ENCODE measurements around the gene PRKG1. TPM values are rescaled to one million over a fixed set of nuclear protein-coding genes. Genes with fewer than 3 reads are reported as not detected.

The PRKG1 gene
- 1 to 10 TPM; 1.2 to 6.5 (median 2.7) TPM for total RNA-seq

- Histone ChIP-seq H3K4me3 (peak within 1 kb of the TSS; percentile 52), H3K27ac (peak within 1 kb of the TSS; percentile 75), H3K9me3 (no peaks in the 10 kb centered on the region), H3K27me3 (peaks cover 43% of the 10 kb centered on the region), H3K4me1 (peaks cover 20% of the 10 kb centered on the region), H3K36me3 (no peaks in the 10 kb centered on the region)
- peak; percentile 87 to 91 for DNase-seq (ENCODE audit: low spot score in 2 of 2)
- under 1% methylated on average over 38 of the region's 59 CpGs for WGBS
- no peak for TF ChIP-seq CTCF (IDR thresholded peaks at IDR 0.05)
- no peak for TF ChIP-seq POLR2AphosphoS5 (IDR thresholded peaks at IDR 0.05)
- no peak for TF ChIP-seq EP300 (IDR thresholded peaks at IDR 0.05)
- no peak for TF ChIP-seq POLR2A (IDR thresholded peaks at IDR 0.05)
Measured at GRCh38 chr10:51074238-51075028, at the start of gene PRKG1. Gene PRKG1 (plus strand): TSS chr10:51074487.

GRCh38 chr10:51028420-51028819 lies 45.9 kb upstream of the PRKG1 start:
- no peak for DNase-seq (ENCODE audit: low spot score in 2 of 2)
- Histone ChIP-seq H3K27me3 (no peaks in the 10 kb centered on the region), H3K4me1 (peaks cover 8% of the 10 kb centered on the region), H3K9me3 (no peaks in the 10 kb centered on the region), H3K36me3 (no peaks in the 10 kb centered on the region), H3K4me3 (no peak overlapping the region), H3K27ac (peak overlapping the region; percentile 73)
- TF ChIP-seq POLR2AphosphoS5 (IDR thresholded peaks at IDR 0.05), result no peak
- TF ChIP-seq POLR2A (IDR thresholded peaks at IDR 0.05), result no peak
- no peak for TF ChIP-seq EP300 (IDR thresholded peaks at IDR 0.05)
- TF ChIP-seq CTCF (IDR thresholded peaks at IDR 0.05), result no peak

GRCh38 chr10:51029172-51029641 lies 45.1 kb upstream of the PRKG1 start:
- H3K36me3 ChIP-seq, result no peaks in the 10 kb centered on the region
- H3K27me3 ChIP-seq, result no peaks in the 10 kb centered on the region
- no peak for TF ChIP-seq EP300 (IDR thresholded peaks at IDR 0.05)
- TF ChIP-seq CTCF (IDR thresholded peaks at IDR 0.05), result no peak
- no peak for TF ChIP-seq POLR2AphosphoS5 (IDR thresholded peaks at IDR 0.05)
- no peak for TF ChIP-seq POLR2A (IDR thresholded peaks at IDR 0.05)
- peak overlapping the region; percentile 73 for H3K27ac ChIP-seq
- DNase-seq (ENCODE audit: low spot score in 2 of 2), result no peak
- H3K4me1 ChIP-seq, result peaks cover 8% of the 10 kb centered on the region
- 36% methylated on average over 2 of the region's 2 CpGs for WGBS
- H3K9me3 ChIP-seq, result no peaks in the 10 kb centered on the region
- H3K4me3 ChIP-seq, result no peak overlapping the region

- Histone ChIP-seq H3K36me3 (no peaks in the 10 kb centered on the region), H3K4me3 (no peak overlapping the region), H3K4me1 (peaks cover 8% of the 10 kb centered on the region), H3K27me3 (no peaks in the 10 kb centered on the region), H3K27ac (peak overlapping the region; percentile 54), H3K9me3 (no peaks in the 10 kb centered on the region)
- TF ChIP-seq CTCF (IDR thresholded peaks at IDR 0.05) (no peak), POLR2A (IDR thresholded peaks at IDR 0.05) (no peak), POLR2AphosphoS5 (IDR thresholded peaks at IDR 0.05) (no peak), EP300 (IDR thresholded peaks at IDR 0.05) (no peak)
- WGBS, result 70% methylated on average over 2 of the region's 2 CpGs
- no peak for DNase-seq (ENCODE audit: low spot score in 2 of 2)
Measured at GRCh38 chr10:51030480-51030879, 43.8 kb upstream of the PRKG1 start.

- H3K4me3 ChIP-seq, result no peak overlapping the region
- H3K27me3 ChIP-seq, result no peaks in the 10 kb centered on the region
- H3K36me3 ChIP-seq, result no peaks in the 10 kb centered on the region
- H3K4me1 ChIP-seq, result peaks cover 8% of the 10 kb centered on the region
- no peak for TF ChIP-seq EP300 (IDR thresholded peaks at IDR 0.05)
- no peak for TF ChIP-seq POLR2A (IDR thresholded peaks at IDR 0.05)
- no peak for TF ChIP-seq CTCF (IDR thresholded peaks at IDR 0.05)
- TF ChIP-seq POLR2AphosphoS5 (IDR thresholded peaks at IDR 0.05), result no peak
- no peak for DNase-seq (ENCODE audit: low spot score in 2 of 2)
- no peak overlapping the region for H3K27ac ChIP-seq
- no peaks in the 10 kb centered on the region for H3K9me3 ChIP-seq
Measured at GRCh38 chr10:51031950-51032349, 42.3 kb upstream of the PRKG1 start.
